IMR-90 (cell line): ENCODE data around the gene TMEM61.

ENCODE experiments used
- CTCF ChIP-seq: conservative IDR thresholded peaks from 2 replicates; pipeline ENCODE4 v1.5.1; 2012; ENCODE audit warnings: mild to moderate bottlenecking, low read depth, low read length, improper control_type of control experiment
- FOS ChIP-seq: fragments of 150-350 bp; IDR thresholded peaks from 2 replicates; pipeline ENCODE4 v1.6.1; 2016; ENCODE audit warnings: low read depth, low read length
- MAZ ChIP-seq: IDR thresholded peaks from 2 replicates; pipeline ENCODE4 v1.6.1; 2012; ENCODE audit warnings: low read depth, mild to moderate bottlenecking, low read length, improper control_type of control experiment, moderate library complexity, borderline replicate concordance
- POLR2A ChIP-seq: IDR thresholded peaks from 2 replicates; pipeline ENCODE4 v1.6.1; 2012; ENCODE audit warnings: mild to moderate bottlenecking, low read depth, low read length
- RCOR1 ChIP-seq: IDR thresholded peaks from 2 replicates; pipeline ENCODE4 v1.6.1; 2012; ENCODE audit warnings: mild to moderate bottlenecking, low read length, improper control_type of control experiment; ENCODE audit not compliant: insufficient replicate concordance

- TF ChIP-seq CTCF (no peak), MAZ (no peak), POLR2A (no peak), RCOR1 (no peak), FOS (no peak)
These were observed 2.3 kb downstream of the TMEM61 start for GRCh38 chr1:54982739-54983138.
